ENCODE measurements around the gene ADGRV1.

DNA sequence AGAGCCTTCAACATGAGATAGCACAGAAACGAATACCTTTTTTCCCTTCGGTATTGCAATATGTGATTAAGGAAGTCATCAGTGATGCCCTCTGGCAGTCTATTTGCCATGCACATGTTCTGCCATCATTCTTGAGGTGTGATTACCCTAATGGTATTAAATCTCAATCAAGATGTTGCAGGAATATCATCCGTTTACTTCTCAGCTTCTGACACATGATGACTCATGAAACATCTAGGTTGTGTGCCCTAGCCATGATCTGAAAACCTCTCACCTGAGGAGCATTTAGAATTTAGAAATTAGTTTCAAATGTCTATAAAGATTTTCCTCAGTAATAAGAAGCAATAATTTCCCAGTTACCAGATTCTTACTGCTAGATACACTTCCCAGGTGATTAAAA is 209.1 kb downstream of the ADGRV1 start:
- TF ChIP-seq ZNF274 (IDR thresholded peaks at IDR 0.05; ENCODE audit: low read depth, low read length) = no peak
- TF ChIP-seq YY1 (IDR thresholded peaks at IDR 0.05; ENCODE audit: insufficient read depth, insufficient read length) = no peak
- no peak for TF ChIP-seq SUZ12 (IDR thresholded peaks at IDR 0.05; ENCODE audit: extremely low read depth, insufficient read depth, insufficient read length)
